ENCODE results near the gene GRB10.

DNA sequence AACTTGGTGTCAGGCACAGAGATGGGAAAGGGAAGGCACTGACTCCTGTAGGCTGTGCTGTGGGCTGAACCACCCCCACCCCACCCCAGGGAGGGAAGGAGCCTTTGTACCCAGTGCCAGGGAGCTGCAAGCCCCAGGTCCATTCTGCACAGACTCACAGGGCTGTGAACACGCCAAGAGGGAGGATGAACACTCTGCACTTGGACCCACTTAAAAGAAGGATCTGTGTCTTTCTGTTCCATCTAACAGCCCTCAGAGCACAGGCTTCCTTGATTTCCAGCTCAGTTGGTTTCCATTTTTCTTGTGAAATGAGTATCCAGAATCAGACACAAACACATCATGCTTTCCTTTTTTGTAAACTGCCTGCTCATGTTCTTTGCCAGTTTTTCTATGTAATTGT lies 84.9 kb downstream of the GRB10 start:
- TF ChIP-seq, protein P1, sequence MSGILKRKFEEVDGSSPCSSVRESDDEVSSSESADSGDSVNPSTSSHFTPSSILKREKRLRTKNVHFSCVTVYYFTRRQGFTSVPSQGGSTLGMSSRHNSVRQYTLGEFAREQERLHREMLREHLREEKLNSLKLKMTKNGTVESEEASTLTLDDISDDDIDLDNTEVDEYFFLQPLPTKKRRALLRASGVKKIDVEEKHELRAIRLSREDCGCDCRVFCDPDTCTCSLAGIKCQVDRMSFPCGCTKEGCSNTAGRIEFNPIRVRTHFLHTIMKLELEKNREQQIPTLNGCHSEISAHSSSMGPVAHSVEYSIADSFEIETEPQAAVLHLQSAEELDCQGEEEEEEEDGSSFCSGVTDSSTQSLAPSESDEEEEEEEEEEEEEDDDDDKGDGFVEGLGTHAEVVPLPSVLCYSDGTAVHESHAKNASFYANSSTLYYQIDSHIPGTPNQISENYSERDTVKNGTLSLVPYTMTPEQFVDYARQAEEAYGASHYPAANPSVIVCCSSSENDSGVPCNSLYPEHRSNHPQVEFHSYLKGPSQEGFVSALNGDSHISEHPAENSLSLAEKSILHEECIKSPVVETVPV (CRISPR knock-in tag; IDR thresholded peaks at IDR 0.05): no peak
- TF ChIP-seq ZC3H10 (CRISPR knock-in tag; IDR thresholded peaks at IDR 0.05): no peak
- TF ChIP-seq, protein P2, sequence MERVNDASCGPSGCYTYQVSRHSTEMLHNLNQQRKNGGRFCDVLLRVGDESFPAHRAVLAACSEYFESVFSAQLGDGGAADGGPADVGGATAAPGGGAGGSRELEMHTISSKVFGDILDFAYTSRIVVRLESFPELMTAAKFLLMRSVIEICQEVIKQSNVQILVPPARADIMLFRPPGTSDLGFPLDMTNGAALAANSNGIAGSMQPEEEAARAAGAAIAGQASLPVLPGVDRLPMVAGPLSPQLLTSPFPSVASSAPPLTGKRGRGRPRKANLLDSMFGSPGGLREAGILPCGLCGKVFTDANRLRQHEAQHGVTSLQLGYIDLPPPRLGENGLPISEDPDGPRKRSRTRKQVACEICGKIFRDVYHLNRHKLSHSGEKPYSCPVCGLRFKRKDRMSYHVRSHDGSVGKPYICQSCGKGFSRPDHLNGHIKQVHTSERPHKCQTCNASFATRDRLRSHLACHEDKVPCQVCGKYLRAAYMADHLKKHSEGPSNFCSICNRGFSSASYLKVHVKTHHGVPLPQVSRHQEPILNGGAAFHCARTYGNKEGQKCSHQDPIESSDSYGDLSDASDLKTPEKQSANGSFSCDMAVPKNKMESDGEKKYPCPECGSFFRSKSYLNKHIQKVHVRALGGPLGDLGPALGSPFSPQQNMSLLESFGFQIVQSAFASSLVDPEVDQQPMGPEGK (CRISPR knock-in tag; IDR thresholded peaks at IDR 0.05; ENCODE audit: borderline replicate concordance): no peak
